ENCODE data around the gene ATXN10. TPM values are rescaled to one million over a fixed set of nuclear protein-coding genes. Genes with fewer than 3 reads are reported as not detected.

ATXN10 gene
- total RNA-seq, 5 donors from 2014 or later (not counting 1 experiment from before 2014, with no cell fraction given): 58.9 to 85.0 (median 69.6) TPM

DNA sequence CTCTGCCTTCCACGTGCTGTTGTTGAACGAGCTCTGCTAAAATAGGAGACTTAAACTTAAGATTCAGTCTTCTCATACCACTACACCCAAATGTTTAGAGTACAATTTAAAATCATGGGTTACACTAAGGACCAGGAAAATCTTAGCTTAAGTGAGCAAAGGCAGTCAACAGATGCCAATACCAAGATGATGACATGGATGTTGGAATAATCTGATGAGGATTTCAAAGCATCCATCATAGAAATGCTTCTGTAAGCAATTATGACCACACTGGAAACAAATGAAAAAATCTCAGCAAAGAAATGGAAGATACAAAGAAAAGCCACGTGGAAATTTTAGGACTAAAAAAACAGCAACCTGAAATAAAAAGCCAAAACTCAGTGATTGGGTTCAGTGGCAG lies 109.8 kb downstream of the ATXN10 start:
- H3K27ac ChIP-seq (ENCODE audit: low read length): no peak overlapping the region
- no peaks in the 10 kb centered on the region for H3K9me3 ChIP-seq
- peaks cover 0 to 3% of the 10 kb centered on the region in 2 donors for H3K36me3 ChIP-seq (ENCODE audit: control insufficient read depth in 2 of 2, extremely low read depth in 1 of 2, insufficient read depth in 1 of 2, low read length in 1 of 2)
- no CpG with 5 or more reads among the region's 3 CpGs for WGBS (ENCODE audit: insufficient coverage)
- no peak overlapping the region for H3K4me3 Mint-ChIP-seq
- DNase-seq (no peak), ATAC-seq (replicated peaks in 1 of 4) (no peak)
- CTCF ChIA-PET: no interaction called here
- no peaks in the 10 kb centered on the region for H3K27me3 Mint-ChIP-seq
- no peaks in the 10 kb centered on the region for H3K9me3 Mint-ChIP-seq
- H3K4me1 ChIP-seq (ENCODE audit: control insufficient read depth in 1 of 2, extremely low read depth in 1 of 2, insufficient read depth in 2 of 2, low read length in 2 of 2): no peaks in the 10 kb centered on the region
- H3K27me3 ChIP-seq (replicated peaks in 1 of 2; ENCODE audit: control insufficient read depth in 2 of 2, extremely low read depth in 1 of 2, insufficient read depth in 2 of 2, low read length in 1 of 2): no peaks in the 10 kb centered on the region
- H3K27ac Mint-ChIP-seq: no peak overlapping the region
- no peak overlapping the region for H3K4me3 ChIP-seq (ENCODE audit: control insufficient read depth in 1 of 2, extremely low read depth in 1 of 2, low read length in 1 of 2)
- peaks cover 36% of the 10 kb centered on the region for H3K36me3 Mint-ChIP-seq
- peaks cover under 1 to 4% (median 3%) of the 10 kb centered on the region in 3 donors for H3K4me1 Mint-ChIP-seq
- POLR2A ChIA-PET: no interaction called here

DNA sequence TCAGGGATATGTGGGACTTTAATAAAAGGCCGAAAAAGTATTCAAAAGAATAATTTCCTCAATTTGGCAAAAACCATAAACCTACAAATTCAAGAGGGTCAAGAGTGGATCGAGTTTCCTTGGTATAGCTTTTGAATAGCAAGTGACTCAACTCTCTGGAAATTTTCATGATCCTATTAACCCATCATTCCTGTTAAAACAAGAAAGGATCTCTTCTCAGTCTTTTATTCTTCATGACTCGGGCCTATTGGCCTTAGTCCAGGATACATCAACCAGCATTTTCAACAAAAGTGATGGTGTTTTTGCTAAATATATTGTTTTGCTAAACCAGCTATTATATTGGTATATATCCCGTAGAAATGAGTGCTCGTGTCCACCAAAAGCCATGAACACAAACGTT lies 110.3 kb downstream of the ATXN10 start:
- H3K4me3 ChIP-seq (ENCODE audit: control insufficient read depth in 1 of 2, extremely low read depth in 1 of 2, low read length in 1 of 2): no peak overlapping the region
- ChIA-PET POLR2A (no interaction called here), CTCF (no interaction called here)
- H3K4me1 ChIP-seq (ENCODE audit: control insufficient read depth in 1 of 2, extremely low read depth in 1 of 2, insufficient read depth in 2 of 2, low read length in 2 of 2): no peaks in the 10 kb centered on the region
- no peaks in the 10 kb centered on the region for H3K27me3 ChIP-seq (replicated peaks in 1 of 2; ENCODE audit: control insufficient read depth in 2 of 2, extremely low read depth in 1 of 2, insufficient read depth in 2 of 2, low read length in 1 of 2)
- DNase-seq: no peak
- H3K9me3 ChIP-seq: no peaks in the 10 kb centered on the region
- Mint-ChIP-seq H3K27me3 (no peaks in the 10 kb centered on the region), H3K36me3 (peaks cover 39% of the 10 kb centered on the region), H3K27ac (no peak overlapping the region), H3K4me3 (no peak overlapping the region), H3K9me3 (no peaks in the 10 kb centered on the region), H3K4me1 (peaks cover 0 to 4% (median 3%) of the 10 kb centered on the region in 3 donors)
- no peak overlapping the region for H3K27ac ChIP-seq (ENCODE audit: low read length)
- no peak for ATAC-seq (replicated peaks in 1 of 4)
- peaks cover 0 to 3% of the 10 kb centered on the region in 2 donors for H3K36me3 ChIP-seq (ENCODE audit: control insufficient read depth in 2 of 2, extremely low read depth in 1 of 2, insufficient read depth in 1 of 2, low read length in 1 of 2)
- WGBS (ENCODE audit: insufficient coverage): 100% methylated on average over 2 of the region's 6 CpGs

DNA sequence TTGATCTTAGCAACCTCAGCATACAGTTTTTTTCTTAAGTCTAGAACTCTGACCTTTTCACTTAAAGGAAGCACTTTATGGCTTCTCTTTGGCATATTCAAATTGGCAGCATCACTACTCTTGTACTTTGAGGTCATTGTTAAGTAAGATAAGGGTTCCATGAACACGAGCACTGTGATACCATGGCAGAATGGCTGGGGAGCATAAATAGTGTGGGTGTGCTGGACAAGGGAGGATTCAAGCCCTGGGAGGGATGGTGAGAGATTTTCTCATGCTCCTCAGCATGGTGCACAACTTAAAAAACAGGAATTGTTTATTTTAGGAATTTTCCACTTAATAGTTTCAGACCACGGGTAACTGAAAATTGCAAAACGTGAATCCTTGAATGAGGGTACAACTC lies 111.4 kb downstream of the ATXN10 start:
- H3K27me3 ChIP-seq (replicated peaks in 1 of 2; ENCODE audit: control insufficient read depth in 2 of 2, extremely low read depth in 1 of 2, insufficient read depth in 2 of 2, low read length in 1 of 2): no peaks in the 10 kb centered on the region
- peaks cover 0 to 3% of the 10 kb centered on the region in 2 donors for H3K36me3 ChIP-seq (ENCODE audit: control insufficient read depth in 2 of 2, extremely low read depth in 1 of 2, insufficient read depth in 1 of 2, low read length in 1 of 2)
- ATAC-seq (replicated peaks in 1 of 4) (no peak), DNase-seq (no peak)
- no peaks in the 10 kb centered on the region for H3K27me3 Mint-ChIP-seq
- no peak overlapping the region for H3K27ac ChIP-seq (ENCODE audit: low read length)
- H3K9me3 Mint-ChIP-seq: no peaks in the 10 kb centered on the region
- 100% methylated on average over 1 of the region's 3 CpGs for WGBS (ENCODE audit: insufficient coverage)
- POLR2A ChIA-PET: no interaction called here
- H3K36me3 Mint-ChIP-seq: peaks cover 36% of the 10 kb centered on the region
- CTCF ChIA-PET: no interaction called here
- H3K4me3 Mint-ChIP-seq: no peak overlapping the region
- H3K4me1 Mint-ChIP-seq: peaks cover 0 to 4% (median 3%) of the 10 kb centered on the region in 3 donors
- no peaks in the 10 kb centered on the region for H3K4me1 ChIP-seq (ENCODE audit: control insufficient read depth in 1 of 2, extremely low read depth in 1 of 2, insufficient read depth in 2 of 2, low read length in 2 of 2)
- no peak overlapping the region for H3K27ac Mint-ChIP-seq
- no peaks in the 10 kb centered on the region for H3K9me3 ChIP-seq
- H3K4me3 ChIP-seq (ENCODE audit: control insufficient read depth in 1 of 2, extremely low read depth in 1 of 2, low read length in 1 of 2): no peak overlapping the region

DNA sequence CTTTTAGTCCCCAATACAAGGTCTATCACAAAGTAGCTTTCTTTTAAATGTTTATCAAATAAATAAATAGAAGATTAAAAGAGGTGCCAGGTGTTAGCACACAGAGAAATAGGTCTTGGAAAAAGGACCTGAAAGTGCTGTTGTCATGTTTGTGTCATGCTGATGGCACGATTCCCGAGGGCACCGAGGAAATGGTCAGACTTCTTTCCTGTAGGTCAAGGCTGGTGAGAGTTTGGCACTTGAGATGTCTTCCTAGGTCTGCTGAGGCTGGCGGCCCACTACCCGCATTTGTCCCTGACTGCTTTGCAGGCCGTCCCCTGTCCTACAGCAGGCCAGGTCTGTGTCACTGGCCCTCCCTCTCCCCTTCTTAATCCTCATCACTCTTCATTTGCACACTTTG lies 112.1 kb downstream of the ATXN10 start:
- ChIA-PET CTCF (no interaction called here), POLR2A (no interaction called here)
- Mint-ChIP-seq H3K27me3 (no peaks in the 10 kb centered on the region), H3K4me3 (no peak overlapping the region), H3K36me3 (peaks cover 34% of the 10 kb centered on the region), H3K9me3 (no peaks in the 10 kb centered on the region), H3K4me1 (peaks cover 0 to 4% (median 3%) of the 10 kb centered on the region in 3 donors), H3K27ac (no peak overlapping the region)
- Histone ChIP-seq H3K4me3 (ENCODE audit: control insufficient read depth in 1 of 2, extremely low read depth in 1 of 2, low read length in 1 of 2) (no peak overlapping the region), H3K27me3 (replicated peaks in 1 of 2; ENCODE audit: control insufficient read depth in 2 of 2, extremely low read depth in 1 of 2, insufficient read depth in 2 of 2, low read length in 1 of 2) (no peaks in the 10 kb centered on the region), H3K27ac (ENCODE audit: low read length) (no peak overlapping the region), H3K9me3 (no peaks in the 10 kb centered on the region), H3K36me3 (ENCODE audit: control insufficient read depth in 2 of 2, extremely low read depth in 1 of 2, insufficient read depth in 1 of 2, low read length in 1 of 2) (peaks cover 0 to 3% of the 10 kb centered on the region in 2 donors), H3K4me1 (ENCODE audit: control insufficient read depth in 1 of 2, extremely low read depth in 1 of 2, insufficient read depth in 2 of 2, low read length in 2 of 2) (no peaks in the 10 kb centered on the region)
- no peak for ATAC-seq (replicated peaks in 1 of 4)
- 95% methylated on average over 5 of the region's 6 CpGs for WGBS (ENCODE audit: insufficient coverage)
- no peak for DNase-seq

DNA sequence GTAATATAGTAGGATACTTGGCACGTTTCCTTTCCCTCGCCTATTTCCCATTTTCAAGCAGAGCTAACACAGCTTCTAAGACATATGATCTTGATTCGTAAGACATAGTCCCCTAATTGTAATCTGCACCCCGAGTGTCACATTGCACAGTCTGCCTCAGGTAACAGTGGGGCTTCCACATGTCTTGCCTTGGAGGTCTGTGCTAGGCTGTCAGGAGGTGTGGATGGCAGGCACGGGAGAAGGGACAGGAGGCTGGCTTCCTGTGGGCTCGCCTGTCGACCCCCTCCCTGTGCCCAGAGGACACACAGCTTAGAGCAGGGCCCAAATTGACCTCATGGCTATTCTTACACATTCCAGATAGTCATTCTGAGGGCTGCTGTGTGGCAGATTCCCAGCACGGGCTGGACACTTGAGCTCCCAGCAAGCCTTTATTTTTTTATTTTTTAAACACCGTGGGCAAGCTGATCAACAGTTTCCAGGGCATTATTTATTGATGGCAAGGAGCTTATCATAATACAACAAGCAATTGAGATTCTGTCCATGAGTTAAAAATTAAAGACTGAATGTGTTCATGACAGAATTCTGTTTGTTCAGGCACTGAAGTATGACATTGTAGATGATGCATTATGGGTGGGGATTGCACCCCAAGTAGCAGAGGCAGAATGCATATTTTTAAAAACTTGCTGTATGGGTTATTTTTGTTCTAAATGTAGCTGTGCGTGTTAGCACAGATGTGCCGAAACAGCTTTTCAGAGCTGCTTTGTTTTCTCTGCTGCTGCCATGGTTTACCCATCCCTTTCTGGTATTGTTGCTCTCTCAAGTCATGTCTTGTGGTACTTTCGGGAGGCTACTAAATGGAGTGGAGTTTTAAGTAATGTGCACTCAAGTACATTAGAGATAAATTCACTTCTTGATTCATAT lies 113.0 kb downstream of the ATXN10 start:
- peaks cover 0 to 4% (median 3%) of the 10 kb centered on the region in 3 donors for H3K4me1 Mint-ChIP-seq
- no peak overlapping the region for H3K4me3 Mint-ChIP-seq
- POLR2A ChIA-PET: no interaction called here
- no peak for DNase-seq
- no peaks in the 10 kb centered on the region for H3K4me1 ChIP-seq (ENCODE audit: control insufficient read depth in 1 of 2, extremely low read depth in 1 of 2, insufficient read depth in 2 of 2, low read length in 2 of 2)
- no peaks in the 10 kb centered on the region for H3K27me3 Mint-ChIP-seq
- CTCF ChIA-PET: no interaction called here
- H3K36me3 ChIP-seq (ENCODE audit: control insufficient read depth in 2 of 2, extremely low read depth in 1 of 2, insufficient read depth in 1 of 2, low read length in 1 of 2): no peaks in the 10 kb centered on the region
- no peak overlapping the region for H3K4me3 ChIP-seq (ENCODE audit: control insufficient read depth in 1 of 2, extremely low read depth in 1 of 2, low read length in 1 of 2)
- H3K27ac ChIP-seq (ENCODE audit: low read length): no peak overlapping the region
- H3K27ac Mint-ChIP-seq: no peak overlapping the region
- H3K36me3 Mint-ChIP-seq: peaks cover 26% of the 10 kb centered on the region
- H3K9me3 Mint-ChIP-seq: no peaks in the 10 kb centered on the region
- no peaks in the 10 kb centered on the region for H3K27me3 ChIP-seq (replicated peaks in 1 of 2; ENCODE audit: control insufficient read depth in 2 of 2, extremely low read depth in 1 of 2, insufficient read depth in 2 of 2, low read length in 1 of 2)
- no peaks in the 10 kb centered on the region for H3K9me3 ChIP-seq
- ATAC-seq (replicated peaks in 1 of 4): no peak
- WGBS (ENCODE audit: insufficient coverage): 95% methylated on average over 5 of the region's 12 CpGs

DNA sequence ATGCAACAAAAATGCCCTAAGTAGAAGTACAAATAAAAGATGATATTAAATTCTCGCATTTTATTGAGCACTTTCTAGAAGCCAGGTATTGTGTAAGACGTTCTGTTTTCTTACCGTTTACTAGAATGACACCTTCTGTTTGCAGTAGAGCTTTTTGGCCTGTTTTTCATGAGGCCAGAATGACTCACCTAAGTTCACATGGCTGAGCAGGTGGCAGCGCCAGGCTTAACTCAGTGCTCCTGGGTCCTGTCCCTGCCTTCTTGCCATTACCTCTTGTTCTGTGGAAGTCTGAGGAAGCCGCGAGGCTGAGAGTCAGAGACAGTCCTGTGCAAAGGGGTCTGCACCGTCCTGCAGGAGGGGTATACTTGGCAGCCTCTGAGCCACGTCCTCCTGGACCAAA lies 113.8 kb downstream of the ATXN10 start:
- CTCF ChIA-PET: no interaction called here
- Mint-ChIP-seq H3K4me3 (no peak overlapping the region), H3K27ac (no peak overlapping the region), H3K36me3 (peaks cover 31% of the 10 kb centered on the region), H3K27me3 (no peaks in the 10 kb centered on the region), H3K9me3 (no peaks in the 10 kb centered on the region), H3K4me1 (peaks cover 0 to 4% (median 3%) of the 10 kb centered on the region in 3 donors)
- Histone ChIP-seq H3K4me1 (ENCODE audit: control insufficient read depth in 1 of 2, extremely low read depth in 1 of 2, insufficient read depth in 2 of 2, low read length in 2 of 2) (no peaks in the 10 kb centered on the region), H3K27me3 (replicated peaks in 1 of 2; ENCODE audit: control insufficient read depth in 2 of 2, extremely low read depth in 1 of 2, insufficient read depth in 2 of 2, low read length in 1 of 2) (no peaks in the 10 kb centered on the region), H3K27ac (ENCODE audit: low read length) (no peak overlapping the region), H3K9me3 (no peaks in the 10 kb centered on the region), H3K36me3 (ENCODE audit: control insufficient read depth in 2 of 2, extremely low read depth in 1 of 2, insufficient read depth in 1 of 2, low read length in 1 of 2) (no peaks in the 10 kb centered on the region), H3K4me3 (ENCODE audit: control insufficient read depth in 1 of 2, extremely low read depth in 1 of 2, low read length in 1 of 2) (no peak overlapping the region)
- 88% methylated on average over 6 of the region's 8 CpGs for WGBS (ENCODE audit: insufficient coverage)
- DNase-seq: no peak
- POLR2A ChIA-PET: no interaction called here
- ATAC-seq (replicated peaks in 1 of 4): no peak
